OCI-LY1 (cell line): ENCODE data around the gene SPRED3.

Experiments used
- H2AFZ ChIP-seq: fragments of 200-600 bp; sonication (generic), shearing (Covaris generic); 2 replicates; pipeline ENCODE4 v1.6.0; 2014; ENCODE audit warnings: antibody characterized with exemption, mild to moderate bottlenecking, low read length
- H3F3A ChIP-seq: fragments of 200-600 bp; sonication (generic), shearing (Covaris generic); 2 replicates; pipeline ENCODE4 v1.6.0; 2014; ENCODE audit warnings: mild to moderate bottlenecking, antibody characterized with exemption, low read length, moderate library complexity; ENCODE audit not compliant: insufficient read depth
- H3K27ac ChIP-seq: fragments of 200-600 bp; sonication (generic); 2 replicates; pipeline ENCODE4 v1.5.1; 2014; ENCODE audit warnings: low read length, mixed run types, mild to moderate bottlenecking, low read depth; ENCODE audit not compliant: poor library complexity, severe bottlenecking
- H3K27me3 ChIP-seq: fragments of 200-600 bp; sonication (generic); 2 replicates; pipeline ENCODE4 v1.6.0; 2014; ENCODE audit warnings: antibody characterized with exemption, mild to moderate bottlenecking, low read length, moderate library complexity; ENCODE audit not compliant: insufficient read depth
- H3K36me3 ChIP-seq: fragments of 200-600 bp; sonication (generic); 2 replicates; pipeline ENCODE4 v1.6.1; 2014; ENCODE audit warnings: mild to moderate bottlenecking, antibody characterized with exemption, low read length, moderate library complexity, mixed read lengths; ENCODE audit not compliant: insufficient read depth
- H3K4me1 ChIP-seq: fragments of 200-600 bp; sonication (generic); 2 replicates; pipeline ENCODE4 v1.5.1; 2014; ENCODE audit warnings: mild to moderate bottlenecking, low read length, moderate library complexity; ENCODE audit not compliant: insufficient read depth, severe bottlenecking
- H3K4me2 ChIP-seq: fragments of 200-600 bp; sonication (generic), shearing (Covaris generic); 2 replicates; pipeline ENCODE4 v1.6.1; 2014; ENCODE audit warnings: low read length
- H3K4me3 ChIP-seq: fragments of 200-600 bp; sonication (generic); 2 replicates; pipeline ENCODE4 v1.5.1; 2014; ENCODE audit warnings: low read length, low read depth, mild to moderate bottlenecking, mixed read lengths; ENCODE audit not compliant: poor library complexity, severe bottlenecking
- H3K79me2 ChIP-seq: fragments of 200-600 bp; shearing (Covaris generic); 2 replicates; pipeline ENCODE4 v1.6.1; 2016; ENCODE audit warnings: mixed run types, low read length, mixed read lengths; ENCODE audit not compliant: insufficient read depth
- H3K9ac ChIP-seq: fragments of 200-600 bp; sonication (generic), shearing (Covaris generic); 2 replicates; pipeline ENCODE4 v1.6.1; 2014; ENCODE audit warnings: mild to moderate bottlenecking, low read length, mixed read lengths
- H3K9me2 ChIP-seq: fragments of 200-600 bp; sonication (generic), shearing (Covaris generic); 2 replicates; pipeline ENCODE4 v1.6.1; 2014; ENCODE audit warnings: low read depth, mild to moderate bottlenecking, low read length, mixed read lengths
- H3K9me3 ChIP-seq: fragments of 200-600 bp; shearing (Covaris generic); 2 replicates; pipeline ENCODE4 v1.6.1; 2014; ENCODE audit warnings: low read length, mixed read lengths
- H4K20me1 ChIP-seq: fragments of 200-600 bp; sonication (generic), shearing (Covaris generic); 2 replicates; pipeline ENCODE4 v1.6.0; 2016; ENCODE audit warnings: mild to moderate bottlenecking, low read length; ENCODE audit not compliant: insufficient read depth
- EZH2 ChIP-seq: fragments of 200-600 bp; sonication (generic), shearing (Covaris generic); IDR thresholded peaks from 2 replicates; pipeline ENCODE4 v1.8.0; 2017; ENCODE audit warnings: borderline replicate concordance, mixed run types, mild to moderate bottlenecking, antibody characterized with exemption, low read length, moderate library complexity, mixed read lengths
- TF ChIP-seq, protein P1 (sequence below): fragments of 200-600 bp; sonication (generic), shearing (Covaris generic); IDR thresholded peaks from 2 replicates; pipeline ENCODE4 v1.5.1; 2017; ENCODE audit warnings: mild to moderate bottlenecking, antibody characterized with exemption, low read length, moderate library complexity, mixed read lengths

Gene SPRED3

GRCh38 chr19:38394488-38394887 is 6.0 kb downstream of the SPRED3 start:
- no peak overlapping the region for H2AFZ ChIP-seq
- H3K36me3 ChIP-seq = no peaks in the 10 kb centered on the region
- H3K4me2 ChIP-seq = no peak overlapping the region
- no peaks in the 10 kb centered on the region for H3K79me2 ChIP-seq
- H3F3A ChIP-seq = no peaks in the 10 kb centered on the region
- H3K9me2 ChIP-seq = no peaks in the 10 kb centered on the region
- H4K20me1 ChIP-seq = no peaks in the 10 kb centered on the region
- no peaks in the 10 kb centered on the region for H3K27me3 ChIP-seq
- TF ChIP-seq, protein P1, sequence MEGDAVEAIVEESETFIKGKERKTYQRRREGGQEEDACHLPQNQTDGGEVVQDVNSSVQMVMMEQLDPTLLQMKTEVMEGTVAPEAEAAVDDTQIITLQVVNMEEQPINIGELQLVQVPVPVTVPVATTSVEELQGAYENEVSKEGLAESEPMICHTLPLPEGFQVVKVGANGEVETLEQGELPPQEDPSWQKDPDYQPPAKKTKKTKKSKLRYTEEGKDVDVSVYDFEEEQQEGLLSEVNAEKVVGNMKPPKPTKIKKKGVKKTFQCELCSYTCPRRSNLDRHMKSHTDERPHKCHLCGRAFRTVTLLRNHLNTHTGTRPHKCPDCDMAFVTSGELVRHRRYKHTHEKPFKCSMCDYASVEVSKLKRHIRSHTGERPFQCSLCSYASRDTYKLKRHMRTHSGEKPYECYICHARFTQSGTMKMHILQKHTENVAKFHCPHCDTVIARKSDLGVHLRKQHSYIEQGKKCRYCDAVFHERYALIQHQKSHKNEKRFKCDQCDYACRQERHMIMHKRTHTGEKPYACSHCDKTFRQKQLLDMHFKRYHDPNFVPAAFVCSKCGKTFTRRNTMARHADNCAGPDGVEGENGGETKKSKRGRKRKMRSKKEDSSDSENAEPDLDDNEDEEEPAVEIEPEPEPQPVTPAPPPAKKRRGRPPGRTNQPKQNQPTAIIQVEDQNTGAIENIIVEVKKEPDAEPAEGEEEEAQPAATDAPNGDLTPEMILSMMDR = no peak
- no peak for TF ChIP-seq EZH2
- H3K9me3 ChIP-seq = no peaks in the 10 kb centered on the region
- no peak overlapping the region for H3K4me3 ChIP-seq
- H3K4me1 ChIP-seq = no peaks in the 10 kb centered on the region
- no peak overlapping the region for H3K9ac ChIP-seq
- H3K27ac ChIP-seq = no peak overlapping the region

- H3K4me1 ChIP-seq = no peaks in the 10 kb centered on the region
- TF ChIP-seq, protein P1 = no peak
- no peak for TF ChIP-seq EZH2
- no peak overlapping the region for H3K27ac ChIP-seq
- no peaks in the 10 kb centered on the region for H3K9me2 ChIP-seq
- H3F3A ChIP-seq = no peaks in the 10 kb centered on the region
- H3K4me2 ChIP-seq = no peak overlapping the region
- no peak overlapping the region for H3K4me3 ChIP-seq
- no peaks in the 10 kb centered on the region for H3K36me3 ChIP-seq
- no peaks in the 10 kb centered on the region for H4K20me1 ChIP-seq
- no peaks in the 10 kb centered on the region for H3K27me3 ChIP-seq
- H3K9ac ChIP-seq = no peak overlapping the region
- H3K79me2 ChIP-seq = no peaks in the 10 kb centered on the region
- no peak overlapping the region for H2AFZ ChIP-seq
- H3K9me3 ChIP-seq = no peaks in the 10 kb centered on the region
These were observed 7.1 kb downstream of the SPRED3 start for GRCh38 chr19:38395381-38396114.

DNA sequence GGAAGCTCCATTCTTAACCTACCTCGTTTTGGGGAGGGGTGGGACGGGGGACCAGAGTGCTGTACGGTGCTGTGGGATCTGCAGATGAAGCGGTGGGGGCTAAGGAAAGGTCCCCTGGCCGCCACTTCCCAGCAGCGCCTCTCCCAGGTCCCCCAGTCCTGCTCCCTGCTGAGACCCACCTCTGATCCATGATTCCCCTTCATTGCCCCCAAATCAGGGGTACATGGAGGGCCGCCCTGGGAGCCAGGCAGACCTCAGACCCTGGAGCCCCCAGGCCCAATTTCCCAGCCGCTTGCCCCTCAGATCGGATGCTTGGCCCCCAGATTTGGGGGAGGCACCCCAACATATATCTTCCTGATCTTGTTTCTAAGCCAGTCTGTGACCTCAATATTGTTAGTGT is 10.6 kb downstream of the SPRED3 start:
- H3K9me2 ChIP-seq = no peaks in the 10 kb centered on the region
- no peak overlapping the region for H2AFZ ChIP-seq
- TF ChIP-seq, protein P1 = no peak
- no peak for TF ChIP-seq EZH2
- H3K4me3 ChIP-seq = no peak overlapping the region
- H3K4me1 ChIP-seq = peaks cover 7% of the 10 kb centered on the region
- no peaks in the 10 kb centered on the region for H4K20me1 ChIP-seq
- no peaks in the 10 kb centered on the region for H3K27me3 ChIP-seq
- H3K9ac ChIP-seq = no peak overlapping the region
- H3K4me2 ChIP-seq = no peak overlapping the region
- H3K9me3 ChIP-seq = no peaks in the 10 kb centered on the region
- no peak overlapping the region for H3K27ac ChIP-seq
- no peaks in the 10 kb centered on the region for H3F3A ChIP-seq
- H3K36me3 ChIP-seq = no peaks in the 10 kb centered on the region
- H3K79me2 ChIP-seq = no peaks in the 10 kb centered on the region
